D721Med (cell line): ENCODE results near the gene KRT85.

Experiments used
- DNase-seq: peaks from one replicate; pipeline ENCODE4 v3.0.0; 2011; ENCODE audit warnings: low spot score; ENCODE audit not compliant: insufficient read length
- FAIRE-seq: peaks from 2 replicates; lab custom pipeline; 2011; peaks lifted over from hg19 to GRCh38; lab: Jason Lieb, UNC
- CTCF ChIP-seq: IDR thresholded peaks from 2 replicates; pipeline ENCODE4 v1.5.1; 2012; ENCODE audit warnings: mild to moderate bottlenecking, control low read depth; ENCODE audit not compliant: insufficient read depth; ENCODE audit errors: missing control alignments

The KRT85 gene

GRCh38 chr12:52383331-52383730 is 16.1 kb upstream of the KRT85 start:
- no peak for DNase-seq
- no peak for FAIRE-seq
- no peak for TF ChIP-seq CTCF

GRCh38 chr12:52382854-52383253 is 15.6 kb upstream of the KRT85 start:
- no peak for DNase-seq
- FAIRE-seq: no peak
- TF ChIP-seq CTCF: no peak

DNA sequence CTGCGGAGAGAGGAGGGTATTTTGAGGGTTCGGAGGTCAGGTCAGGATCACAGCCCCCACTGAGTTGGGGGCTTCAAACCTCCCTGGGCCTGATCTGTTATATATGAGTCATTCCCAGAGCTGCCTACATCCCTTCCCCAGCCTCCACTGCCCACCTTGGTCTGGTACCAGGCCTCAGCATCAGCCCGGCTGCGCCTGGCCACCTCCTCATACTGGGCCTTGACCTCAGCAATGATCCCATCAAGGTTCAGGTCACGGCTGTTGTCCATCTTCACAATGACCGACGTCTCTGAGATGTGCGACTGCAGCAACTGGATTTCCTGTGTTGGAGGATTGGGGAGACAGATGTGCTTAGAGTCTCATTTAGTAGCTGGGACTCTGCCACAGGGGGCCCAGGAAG is 13.9 kb upstream of the KRT85 start:
- TF ChIP-seq CTCF: no peak
- DNase-seq (no peak), FAIRE-seq (no peak)

- DNase-seq: no peak
- FAIRE-seq: no peak
- peak; percentile 45 for TF ChIP-seq CTCF
Observed at GRCh38 chr12:52380271-52380694, 13.0 kb upstream of the KRT85 start.

DNA sequence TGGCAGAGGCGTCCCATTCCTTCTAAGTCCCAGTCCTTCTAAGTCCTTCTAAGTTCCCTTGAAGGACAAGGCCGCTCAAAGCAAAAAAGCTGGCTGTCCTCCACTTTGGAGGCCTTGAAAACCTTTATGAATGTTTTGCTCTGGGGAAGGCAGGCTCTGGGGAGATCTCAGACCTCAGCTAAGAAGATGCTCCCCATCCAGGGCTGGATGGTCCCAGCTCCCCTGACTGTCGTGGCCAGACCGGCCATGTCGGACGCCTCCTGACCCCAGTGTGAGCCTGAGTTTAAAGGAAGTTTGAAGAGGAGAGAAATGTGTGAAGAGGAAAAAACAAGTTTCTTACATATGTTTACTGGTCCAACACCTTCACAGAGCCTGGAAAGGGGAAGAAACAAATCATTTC is 12.3 kb upstream of the KRT85 start:
- TF ChIP-seq CTCF: no peak
- FAIRE-seq (no peak), DNase-seq (no peak)

- DNase-seq (no peak), FAIRE-seq (no peak)
- TF ChIP-seq CTCF: no peak
Observed at GRCh38 chr12:52378091-52378490, 10.8 kb upstream of the KRT85 start.

GRCh38 chr12:52377266-52377665 is 10.0 kb upstream of the KRT85 start:
- FAIRE-seq: no peak
- TF ChIP-seq CTCF: no peak

More at GRCh38 chr12:52377266-52377665, 10.0 kb upstream of the KRT85 start:
- no peak for DNase-seq
